Upper lobe of left lung (tissue), 6 donors: ENCODE data around the gene ARHGEF12. TPM values are rescaled to one million over a fixed set of nuclear protein-coding genes. Genes with fewer than 3 reads are reported as not detected.

Source experiments
- ATAC-seq, 2 donors: fragments of 200-7000 bp; cut with Tn5 transposase; one replicate each; pipeline ENCODE4 v1.9.1; 2022; ENCODE audit warnings: mild to moderate bottlenecking in 2 of 2, moderate library complexity in 2 of 2; ENCODE audit not compliant: low FRiP score in 2 of 2
- DNase-seq, 2 donors: peaks; one replicate each; pipeline ENCODE4 v3.0.0-alpha.2; 2019 to 2020
- H3K27ac ChIP-seq, 4 donors: fragments of 200-600 bp; sonication (generic); one replicate each; pipeline ENCODE4 v1.5.1; 2016 to 2019
- H3K27me3 ChIP-seq, 4 donors: fragments of 200-600 bp; sonication (generic); one replicate each; pipeline ENCODE4 v1.5.1; 2017 to 2019
- H3K36me3 ChIP-seq, 4 donors: fragments of 200-600 bp; sonication (generic); one replicate each; pipeline ENCODE4 v1.5.1; 2016 to 2019
- H3K4me1 ChIP-seq, 4 donors: fragments of 200-600 bp; sonication (generic); one replicate each; pipeline ENCODE4 v1.5.1; 2018 to 2019
- H3K4me3 ChIP-seq, 4 donors: fragments of 200-600 bp; sonication (generic); one replicate each; pipeline ENCODE4 v1.5.1; 2017 to 2019; ENCODE audit warnings: mild to moderate bottlenecking in 2 of 4, moderate library complexity in 1 of 4
- H3K9me3 ChIP-seq, 4 donors: fragments of 200-600 bp; sonication (generic); one replicate each; pipeline ENCODE4 v1.5.1; 2018 to 2019
- EP300 ChIP-seq, 4 donors: sonication (generic); formaldehyde crosslinking; IDR thresholded peaks; one replicate each; pipeline ENCODE4 v1.5.1; 2017; ENCODE audit warnings: antibody characterized with exemption in 4 of 4, control low read depth in 2 of 4
- POLR2A ChIP-seq, 4 donors: fragments of 450-650 bp; IDR thresholded peaks; one replicate each; pipeline ENCODE4 v1.5.1; 2016 to 2017; ENCODE audit warnings: antibody characterized with exemption in 4 of 4, mild to moderate bottlenecking in 2 of 4
- POLR2AphosphoS5 ChIP-seq, 2 donors: sonication (generic); formaldehyde crosslinking; IDR thresholded peaks; one replicate each; pipeline ENCODE4 v1.5.1; 2017; ENCODE audit warnings: antibody characterized with exemption in 2 of 2
- WGBS, 2 donors: methylation state at CpG; one replicate each; pipeline ENCODE4 v1.1.5; 2017 to 2018; 5-methylcytosine and 5-hydroxymethylcytosine counted together
- total RNA-seq, 6 donors: library from RNA; depleted of rRNA in 4 of 6; stranded (reverse); fragments of >200 nt in 4 of 6; gene quantifications; one replicate each; pipeline versions ENCODE4 v1.1.0 to v1.2.1, GENCODE V29; 2016 to 2021
- TF ChIP-seq, protein P1 (sequence below), 6 experiments: fragments of 450-650 bp in 4 of 6; fragments of 200-600 bp in 2 of 6; sonication (generic) in 2 of 6; IDR thresholded peaks; one replicate each; pipeline ENCODE4 v1.5.1; 2016 to 2019; ENCODE audit warnings: antibody characterized with exemption in 6 of 6
- donor health status: DM: no; HTN: no; CAD: no; lungs with moderate emphysema.
- donor health status: DM: no; HTN: yes; CAD: no; lungs with severe emphysema.

Gene ARHGEF12
- total RNA-seq, 6 donors from 2014 or later: 90.1 to 170 (median 106) TPM

DNA sequence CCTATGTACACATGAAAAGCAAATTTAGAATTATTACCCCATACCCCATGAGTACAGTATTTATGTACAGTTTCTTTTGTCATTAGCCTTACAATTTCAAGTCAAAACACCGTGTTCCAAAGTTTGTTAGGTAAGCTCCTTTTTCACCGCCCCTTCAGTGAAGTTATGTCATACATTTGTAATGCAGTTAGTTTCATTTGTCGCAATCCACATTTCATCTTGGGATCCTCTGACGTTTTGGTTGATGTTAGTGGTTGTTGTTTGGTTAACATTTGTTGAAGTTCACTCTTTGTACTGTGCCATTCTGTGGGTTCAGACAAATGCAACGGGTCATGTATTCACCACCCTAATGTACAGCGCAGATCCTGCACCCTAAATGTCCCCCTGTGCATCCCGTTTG lies 45.2 kb downstream of the ARHGEF12 start:
- H3K27ac ChIP-seq: peak overlapping the region in 1 of 4 donors; percentile 14
- DNase-seq: no peak
- H3K27me3 ChIP-seq: no peaks in the 10 kb centered on the region
- ATAC-seq: no peak
- 72 to 73% methylated on average over 7 of the region's 7 CpGs for WGBS, 2 donors
- H3K36me3 ChIP-seq: no peaks in the 10 kb centered on the region
- peaks cover 4 to 53% (median 22%) of the 10 kb centered on the region in 4 donors for H3K4me1 ChIP-seq
- TF ChIP-seq POLR2A (IDR thresholded peaks at IDR 0.05): no peak
- no peak for TF ChIP-seq EP300 (IDR thresholded peaks at IDR 0.05)
- TF ChIP-seq, protein P1, sequence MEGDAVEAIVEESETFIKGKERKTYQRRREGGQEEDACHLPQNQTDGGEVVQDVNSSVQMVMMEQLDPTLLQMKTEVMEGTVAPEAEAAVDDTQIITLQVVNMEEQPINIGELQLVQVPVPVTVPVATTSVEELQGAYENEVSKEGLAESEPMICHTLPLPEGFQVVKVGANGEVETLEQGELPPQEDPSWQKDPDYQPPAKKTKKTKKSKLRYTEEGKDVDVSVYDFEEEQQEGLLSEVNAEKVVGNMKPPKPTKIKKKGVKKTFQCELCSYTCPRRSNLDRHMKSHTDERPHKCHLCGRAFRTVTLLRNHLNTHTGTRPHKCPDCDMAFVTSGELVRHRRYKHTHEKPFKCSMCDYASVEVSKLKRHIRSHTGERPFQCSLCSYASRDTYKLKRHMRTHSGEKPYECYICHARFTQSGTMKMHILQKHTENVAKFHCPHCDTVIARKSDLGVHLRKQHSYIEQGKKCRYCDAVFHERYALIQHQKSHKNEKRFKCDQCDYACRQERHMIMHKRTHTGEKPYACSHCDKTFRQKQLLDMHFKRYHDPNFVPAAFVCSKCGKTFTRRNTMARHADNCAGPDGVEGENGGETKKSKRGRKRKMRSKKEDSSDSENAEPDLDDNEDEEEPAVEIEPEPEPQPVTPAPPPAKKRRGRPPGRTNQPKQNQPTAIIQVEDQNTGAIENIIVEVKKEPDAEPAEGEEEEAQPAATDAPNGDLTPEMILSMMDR (IDR thresholded peaks at IDR 0.05): no peak
- TF ChIP-seq POLR2AphosphoS5 (IDR thresholded peaks at IDR 0.05): no peak
- no peak overlapping the region for H3K4me3 ChIP-seq
- no peaks in the 10 kb centered on the region for H3K9me3 ChIP-seq

GRCh38 chr11:120383518-120384155 lies 47.4 kb downstream of the ARHGEF12 start:
- ATAC-seq (no peak), DNase-seq (no peak)
- Histone ChIP-seq H3K4me3 (no peak overlapping the region), H3K27ac (no peak overlapping the region), H3K9me3 (no peaks in the 10 kb centered on the region), H3K27me3 (no peaks in the 10 kb centered on the region), H3K4me1 (peaks cover 10 to 53% (median 28%) of the 10 kb centered on the region in 4 donors), H3K36me3 (no peaks in the 10 kb centered on the region)
- WGBS, 2 donors: 82 to 84% methylated on average over 4 of the region's 4 CpGs
- TF ChIP-seq EP300 (IDR thresholded peaks at IDR 0.05) (no peak), POLR2AphosphoS5 (IDR thresholded peaks at IDR 0.05) (no peak), POLR2A (IDR thresholded peaks at IDR 0.05) (no peak)
- TF ChIP-seq, protein P1 (IDR thresholded peaks at IDR 0.05): no peak

DNA sequence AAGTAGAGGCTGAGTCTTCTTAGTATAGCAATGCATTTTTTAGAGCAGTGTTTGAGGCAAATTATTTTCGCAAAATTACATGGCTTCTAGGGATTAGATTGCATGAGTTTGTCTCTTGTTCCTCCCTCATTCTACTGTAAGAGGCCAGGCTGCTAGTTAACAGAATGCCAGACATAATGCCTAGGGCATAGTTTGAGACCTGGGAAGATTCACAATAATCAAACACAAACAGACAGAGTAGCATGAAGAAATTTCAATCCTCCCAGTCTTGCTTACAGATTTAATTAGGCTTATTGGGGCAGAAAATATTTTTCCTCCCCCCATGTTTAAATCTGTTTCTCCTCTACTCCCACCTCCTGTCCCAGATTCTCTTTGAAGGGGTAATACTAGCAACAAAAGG lies 48.3 kb downstream of the ARHGEF12 start:
- ATAC-seq: no peak
- Histone ChIP-seq H3K9me3 (no peaks in the 10 kb centered on the region), H3K27ac (no peak overlapping the region), H3K27me3 (no peaks in the 10 kb centered on the region), H3K36me3 (no peaks in the 10 kb centered on the region), H3K4me1 (peaks cover 10 to 51% (median 28%) of the 10 kb centered on the region in 4 donors), H3K4me3 (no peak overlapping the region)
- no peak for DNase-seq
- 86% methylated on average over 1 of the region's 1 CpG for WGBS, 2 donors
- TF ChIP-seq EP300 (IDR thresholded peaks at IDR 0.05) (no peak), POLR2A (IDR thresholded peaks at IDR 0.05) (no peak), POLR2AphosphoS5 (IDR thresholded peaks at IDR 0.05) (no peak)
- TF ChIP-seq, protein P1 (IDR thresholded peaks at IDR 0.05): no peak

DNA sequence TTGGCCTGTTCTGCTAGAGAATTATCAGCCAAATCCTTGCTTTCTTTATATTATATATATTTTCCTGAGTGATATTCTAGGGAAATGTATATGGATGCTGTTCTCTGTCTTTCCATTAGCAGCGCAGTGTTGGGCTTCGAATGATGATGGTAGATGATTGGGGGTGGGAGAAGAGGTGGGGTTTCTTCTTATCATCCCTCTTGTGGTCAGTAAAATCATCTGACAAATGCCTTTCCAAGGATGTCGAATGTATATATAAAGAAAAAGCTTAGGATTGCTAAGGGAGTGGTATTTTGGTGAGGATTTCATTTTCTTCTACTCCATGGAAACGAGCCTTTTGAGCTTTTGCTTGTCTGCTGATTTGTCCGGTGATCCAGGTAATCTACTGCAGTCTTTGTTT lies 48.9 kb downstream of the ARHGEF12 start:
- TF ChIP-seq, protein P1 (IDR thresholded peaks at IDR 0.05): no peak
- no peak for TF ChIP-seq POLR2AphosphoS5 (IDR thresholded peaks at IDR 0.05)
- H3K9me3 ChIP-seq: no peaks in the 10 kb centered on the region
- DNase-seq (no peak), ATAC-seq (no peak)
- H3K27ac ChIP-seq: no peak overlapping the region
- peaks cover 11 to 44% (median 26%) of the 10 kb centered on the region in 4 donors for H3K4me1 ChIP-seq
- H3K27me3 ChIP-seq: no peaks in the 10 kb centered on the region
- H3K4me3 ChIP-seq: no peak overlapping the region
- 77 to 78% methylated on average over 5 of the region's 5 CpGs for WGBS, 2 donors
- H3K36me3 ChIP-seq: no peaks in the 10 kb centered on the region

DNA sequence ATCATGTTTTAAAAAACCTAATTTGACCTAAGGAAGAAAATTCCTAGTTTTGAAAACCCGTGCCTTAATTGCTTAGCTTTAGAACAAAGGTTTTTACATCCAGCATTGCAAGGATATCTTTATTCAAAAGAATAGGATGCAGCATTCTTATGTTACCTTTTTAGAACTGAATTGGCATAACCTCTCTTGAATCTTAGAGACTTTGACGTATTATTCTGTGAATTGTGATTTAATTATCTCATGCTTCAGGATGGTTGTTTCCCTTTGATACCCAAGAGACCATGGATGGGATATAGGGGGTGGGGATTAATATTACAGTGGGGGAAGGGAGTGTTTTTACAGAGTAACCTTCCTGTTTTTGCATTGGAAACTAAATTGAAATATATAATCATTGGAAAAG lies 49.4 kb downstream of the ARHGEF12 start:
- Histone ChIP-seq H3K27me3 (no peaks in the 10 kb centered on the region), H3K4me3 (no peak overlapping the region), H3K4me1 (peaks cover 13 to 42% (median 24%) of the 10 kb centered on the region in 4 donors), H3K27ac (no peak overlapping the region), H3K9me3 (no peaks in the 10 kb centered on the region), H3K36me3 (no peaks in the 10 kb centered on the region)
- TF ChIP-seq EP300 (IDR thresholded peaks at IDR 0.05) (no peak), POLR2A (IDR thresholded peaks at IDR 0.05) (no peak), POLR2AphosphoS5 (IDR thresholded peaks at IDR 0.05) (no peak)
- TF ChIP-seq, protein P1 (IDR thresholded peaks at IDR 0.05): no peak
- DNase-seq (no peak), ATAC-seq (no peak)
- 69 to 76% methylated on average over 2 of the region's 2 CpGs for WGBS, 2 donors
